Right lobe of liver (tissue), 6 donors: ENCODE measurements around the gene CDH2. TPM values are rescaled to one million over a fixed set of nuclear protein-coding genes. Genes with fewer than 3 reads are reported as not detected.

Source experiments
- ATAC-seq, 4 donors: fragments of 200-7000 bp; cut with Tn5 transposase; one replicate each; pipeline ENCODE4 v1.9.1; 2020; ENCODE audit warnings: mild to moderate bottlenecking in 4 of 4, moderate library complexity in 4 of 4
- DNase-seq, 3 donors: peaks; one replicate each; pipeline ENCODE4 v3.0.0-alpha.2; 2020
- H3K27ac ChIP-seq, 3 donors: fragments of 200-600 bp; one replicate each; pipeline ENCODE4 v1.8.0; 2022
- H3K27me3 ChIP-seq, 2 donors: fragments of 200-600 bp; one replicate each; pipeline ENCODE4 v1.8.0; 2022
- H3K36me3 ChIP-seq, 4 donors: fragments of 200-600 bp; sonication (generic) in 1 of 4; one replicate each; pipeline versions ENCODE4 v1.5.1 to v1.8.0; 2017 to 2022; ENCODE audit warnings: control low read depth in 1 of 4
- H3K4me1 ChIP-seq, 4 donors: fragments of 200-600 bp; sonication (generic) in 1 of 4; one replicate each; pipeline versions ENCODE4 v1.5.1 to v1.8.0; 2017 to 2022; ENCODE audit warnings: control low read depth in 1 of 4
- H3K4me3 ChIP-seq, 3 donors: fragments of 200-600 bp; one replicate each; pipeline ENCODE4 v1.8.0; 2022
- H3K9me3 ChIP-seq, 4 donors: fragments of 200-600 bp; sonication (generic) in 1 of 4; one replicate each; pipeline versions ENCODE4 v1.5.1 to v1.8.0; 2017 to 2022; ENCODE audit warnings: control low read depth in 1 of 4
- POLR2A ChIP-seq: fragments of 450-650 bp; IDR thresholded peaks from one replicate; pipeline ENCODE4 v1.6.1; 2017; ENCODE audit warnings: antibody characterized with exemption, mild to moderate bottlenecking
- WGBS: methylation state at CpG from one replicate; pipeline ENCODE4 v1.1.6; 2018; ENCODE audit warnings: low coverage, low lambda C conversion rate; ENCODE audit not compliant: insufficient coverage; ENCODE audit errors: missing lambda C conversion rate; 5-methylcytosine and 5-hydroxymethylcytosine counted together
- intact Hi-C, 2 donors: fragments of 100-400 bp; cut with DNase I; formaldehyde crosslinking; loops; one replicate each; pipeline versions ENCODE4 v1.11.2 to v1.14.1; 2022
- total RNA-seq, 6 experiments: library from RNA; depleted of rRNA in 2 of 6; stranded (reverse); fragments of >200 nt in 2 of 6; fragmentation: NEBNext Ultra II Directional in 3 of 6; extraction: Animal tissue kit (Norgen Biotek cat#: 25700) in 3 of 6; gene quantifications; one replicate each; pipeline versions ENCODE4 v1.1.0 to v1.2.4, GENCODE V29; 2016 to 2023
- TF ChIP-seq, protein P1 (sequence below), 4 donors: fragments of 200-600 bp in 3 of 4; fragments of 450-650 bp in 1 of 4; IDR thresholded peaks; one replicate each; pipeline versions ENCODE4 v1.5.1 to v1.8.0; 2016 to 2022; ENCODE audit warnings: antibody characterized with exemption in 4 of 4, mild to moderate bottlenecking in 2 of 4
- donor health status: DM: no; HTN: yes; CAD: no.
- donor health status: DM: no; HTN: no; CAD: no.
- donor health status: DM: no; HTN: no; CAD: no.
- donor health status: DM: no; HTN: yes; CAD: no.
- donor health status: DM: no; HTN: yes; CAD: no.

Gene CDH2
- total RNA-seq, 6 experiments from 2014 or later = 32.3 to 46.8 (median 35.8) TPM

DNA sequence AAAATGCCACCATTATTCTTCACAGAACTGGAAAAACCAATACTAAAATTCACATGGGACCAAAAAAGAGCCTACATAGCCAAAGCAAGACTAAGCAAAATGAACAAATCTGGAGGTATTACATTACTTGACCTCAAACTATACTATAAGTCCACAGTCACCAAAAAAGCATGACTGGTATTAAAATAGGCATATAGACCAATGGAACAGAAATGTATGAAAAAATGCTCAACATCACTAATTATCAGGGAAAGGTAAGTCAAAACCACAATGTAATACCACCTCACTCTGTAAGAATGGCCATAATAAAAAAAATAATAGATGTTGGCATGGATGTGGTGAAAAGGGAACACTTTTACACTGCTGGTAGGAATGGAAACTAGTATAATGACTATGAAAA, 158.6 kb downstream of the CDH2 start:
- peaks cover 0 to 13% (median 4%) of the 10 kb centered on the region in 4 donors for H3K4me1 ChIP-seq
- H3K27me3 ChIP-seq = no peaks in the 10 kb centered on the region
- no peak for ATAC-seq
- no peaks in the 10 kb centered on the region for H3K36me3 ChIP-seq
- H3K27ac ChIP-seq = no peak overlapping the region
- H3K9me3 ChIP-seq = no peaks in the 10 kb centered on the region
- no peak overlapping the region for H3K4me3 ChIP-seq
- intact Hi-C loops = loop anchor here (10.0 kb wide), 2 partner anchors 156 to 166 kb away; partner anchors contain the start of gene CDH2 (in 1 of the 2)
- no peak for TF ChIP-seq POLR2A
- TF ChIP-seq, protein P1, sequence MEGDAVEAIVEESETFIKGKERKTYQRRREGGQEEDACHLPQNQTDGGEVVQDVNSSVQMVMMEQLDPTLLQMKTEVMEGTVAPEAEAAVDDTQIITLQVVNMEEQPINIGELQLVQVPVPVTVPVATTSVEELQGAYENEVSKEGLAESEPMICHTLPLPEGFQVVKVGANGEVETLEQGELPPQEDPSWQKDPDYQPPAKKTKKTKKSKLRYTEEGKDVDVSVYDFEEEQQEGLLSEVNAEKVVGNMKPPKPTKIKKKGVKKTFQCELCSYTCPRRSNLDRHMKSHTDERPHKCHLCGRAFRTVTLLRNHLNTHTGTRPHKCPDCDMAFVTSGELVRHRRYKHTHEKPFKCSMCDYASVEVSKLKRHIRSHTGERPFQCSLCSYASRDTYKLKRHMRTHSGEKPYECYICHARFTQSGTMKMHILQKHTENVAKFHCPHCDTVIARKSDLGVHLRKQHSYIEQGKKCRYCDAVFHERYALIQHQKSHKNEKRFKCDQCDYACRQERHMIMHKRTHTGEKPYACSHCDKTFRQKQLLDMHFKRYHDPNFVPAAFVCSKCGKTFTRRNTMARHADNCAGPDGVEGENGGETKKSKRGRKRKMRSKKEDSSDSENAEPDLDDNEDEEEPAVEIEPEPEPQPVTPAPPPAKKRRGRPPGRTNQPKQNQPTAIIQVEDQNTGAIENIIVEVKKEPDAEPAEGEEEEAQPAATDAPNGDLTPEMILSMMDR (IDR thresholded peaks at IDR 0.05) = no peak
- no peak for DNase-seq

DNA sequence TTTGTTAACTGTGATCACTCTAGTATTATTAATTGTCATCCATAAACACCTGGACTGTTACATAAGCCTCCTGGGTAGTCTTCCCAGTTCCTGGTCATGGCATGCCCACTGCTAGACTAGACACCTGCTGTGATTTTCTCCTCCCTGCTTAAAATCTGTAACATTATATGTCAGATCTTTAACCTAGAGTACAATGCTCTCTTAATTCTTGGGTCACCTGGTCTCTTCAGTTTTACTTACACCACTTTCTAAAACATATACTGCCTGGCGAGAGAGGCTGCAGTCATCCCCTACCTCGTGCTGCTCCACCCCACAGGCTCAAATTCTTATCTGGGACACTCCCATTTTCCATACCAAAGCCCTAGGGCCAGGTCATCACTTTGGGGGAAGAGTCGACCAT, 161.3 kb downstream of the CDH2 start:
- TF ChIP-seq POLR2A = no peak
- TF ChIP-seq, protein P1 (IDR thresholded peaks at IDR 0.05) = no peak
- DNase-seq (no peak), ATAC-seq (no peak)
- Histone ChIP-seq H3K9me3 (no peaks in the 10 kb centered on the region), H3K36me3 (peaks cover 0 to 7% (median 0%) of the 10 kb centered on the region in 4 donors), H3K27ac (no peak overlapping the region), H3K4me3 (no peak overlapping the region), H3K27me3 (no peaks in the 10 kb centered on the region), H3K4me1 (peaks cover 0 to 13% (median 4%) of the 10 kb centered on the region in 4 donors)
- intact Hi-C loops = loop anchor here (10.0 kb wide), 2 partner anchors 159 to 169 kb away; partner anchors contain the start of gene CDH2 (in 1 of the 2)
- WGBS = 80% methylated on average over 3 of the region's 3 CpGs

DNA sequence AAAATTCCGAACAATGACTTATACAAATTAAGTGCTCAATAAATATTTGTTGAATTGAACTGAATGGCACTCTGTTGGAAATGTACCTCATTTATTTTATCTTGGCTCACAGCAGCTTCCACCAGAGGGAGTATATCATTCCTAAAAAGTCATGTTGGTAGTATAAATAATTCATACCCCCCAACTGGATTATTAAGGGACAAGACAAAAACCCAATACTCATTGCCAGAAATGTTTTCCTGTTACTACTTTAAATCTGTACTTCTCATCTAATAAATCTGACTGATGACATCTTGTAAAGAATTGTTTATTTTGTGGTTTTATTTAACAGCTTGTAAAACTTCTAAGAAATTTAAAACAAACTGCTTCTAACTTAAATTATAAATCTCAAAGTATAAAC, 163.9 kb downstream of the CDH2 start:
- ATAC-seq (peak; percentile 62 to 75 (median 72)), DNase-seq (no peak)
- TF ChIP-seq, protein P1 (IDR thresholded peaks at IDR 0.05) = peak; percentile 54 to 66 (median 58)
- no peak for TF ChIP-seq POLR2A
- no peak overlapping the region for H3K27ac ChIP-seq
- 36% methylated on average over 1 of the region's 1 CpG for WGBS
- H3K4me3 ChIP-seq = no peak overlapping the region
- no peaks in the 10 kb centered on the region for H3K4me1 ChIP-seq
- H3K36me3 ChIP-seq = peaks cover 0 to 7% (median 0%) of the 10 kb centered on the region in 4 donors
- no peaks in the 10 kb centered on the region for H3K27me3 ChIP-seq
- H3K9me3 ChIP-seq = no peaks in the 10 kb centered on the region
- intact Hi-C loops = loop anchor here (10.0 kb wide), 2 partner anchors 162 to 172 kb away; partner anchors contain the start of gene CDH2 (in 1 of the 2)

DNA sequence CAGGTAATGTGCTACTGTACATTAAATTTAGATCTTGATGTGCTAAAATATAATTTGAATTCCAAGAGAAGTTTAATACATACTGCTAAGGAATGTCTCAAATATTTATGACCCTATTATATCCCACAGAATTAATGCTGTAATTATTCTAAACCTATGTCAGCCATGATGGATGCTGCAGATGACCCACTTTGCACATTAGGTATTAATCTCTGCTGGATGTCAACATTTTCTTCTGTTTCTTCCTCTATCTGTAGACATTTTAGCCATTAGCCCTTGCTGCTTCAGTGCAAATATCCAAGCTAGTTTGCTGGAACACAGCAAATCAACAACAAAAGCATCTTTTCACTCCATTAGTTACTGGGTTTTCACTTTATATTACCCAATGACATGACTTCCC, 164.6 kb downstream of the CDH2 start:
- Histone ChIP-seq H3K9me3 (no peaks in the 10 kb centered on the region), H3K4me3 (no peak overlapping the region), H3K27ac (no peak overlapping the region), H3K27me3 (no peaks in the 10 kb centered on the region), H3K4me1 (no peaks in the 10 kb centered on the region), H3K36me3 (peaks cover 0 to 7% (median 0%) of the 10 kb centered on the region in 4 donors)
- no peak for TF ChIP-seq POLR2A
- TF ChIP-seq, protein P1 (IDR thresholded peaks at IDR 0.05) = no peak
- ATAC-seq (no peak), DNase-seq (no peak)
- intact Hi-C loops = loop anchor here (10.0 kb wide), 2 partner anchors 162 to 172 kb away; partner anchors contain the start of gene CDH2 (in 1 of the 2)

DNA sequence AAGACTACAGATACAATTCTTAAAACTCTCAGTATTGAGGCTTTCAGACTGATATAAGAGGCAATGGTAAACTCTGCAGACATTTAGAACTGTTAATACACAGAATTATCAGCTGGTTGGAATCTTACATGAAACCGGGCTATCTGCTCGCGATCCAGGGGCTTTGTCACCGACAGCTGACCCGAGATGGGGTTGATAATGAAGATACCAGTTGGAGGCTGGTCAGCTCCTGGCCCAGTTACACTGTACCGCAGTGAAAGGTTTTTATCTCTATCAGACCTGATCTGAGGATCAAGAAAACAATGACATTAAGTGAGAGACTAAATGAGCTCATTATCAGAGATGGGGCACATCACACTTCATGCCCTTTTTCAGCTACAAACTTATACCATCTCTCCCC, 167.3 kb downstream of the CDH2 start:
- no peak overlapping the region for H3K27ac ChIP-seq
- no peaks in the 10 kb centered on the region for H3K4me1 ChIP-seq
- no peak for DNase-seq
- intact Hi-C loops = no loop called here
- no peak for TF ChIP-seq POLR2A
- TF ChIP-seq, protein P1 (IDR thresholded peaks at IDR 0.05) = no peak
- no peak for ATAC-seq
- 92% methylated on average over 6 of the region's 6 CpGs for WGBS
- H3K4me3 ChIP-seq = no peak overlapping the region
- H3K9me3 ChIP-seq = no peaks in the 10 kb centered on the region
- H3K27me3 ChIP-seq = no peaks in the 10 kb centered on the region
- H3K36me3 ChIP-seq = peaks cover 0 to 7% (median 2%) of the 10 kb centered on the region in 4 donors
